GM12891 (cell line): ENCODE measurements around the gene SMPD3.

Experiments used
- PAX5 ChIP-seq: IDR thresholded peaks from 2 replicates; pipeline ENCODE4 v1.6.1; 2011; ENCODE audit warnings: low read length, moderate library complexity, mild to moderate bottlenecking; ENCODE audit not compliant: insufficient read depth, severe bottlenecking
- POLR2A ChIP-seq: IDR thresholded peaks from 2 replicates; pipeline ENCODE4 v1.6.1; 2011; ENCODE audit warnings: low read depth, low read length, control low read depth
- POLR2AphosphoS5 ChIP-seq: IDR thresholded peaks from 2 replicates; pipeline ENCODE4 v1.6.1; 2011; ENCODE audit warnings: low read depth, low read length, control low read depth
- POU2F2 ChIP-seq: IDR thresholded peaks from 2 replicates; pipeline ENCODE4 v1.6.1; 2011; ENCODE audit warnings: low read depth, mild to moderate bottlenecking, control low read depth, low read length, moderate library complexity
- TAF1 ChIP-seq: IDR thresholded peaks from 2 replicates; pipeline ENCODE4 v1.6.1; 2011; ENCODE audit warnings: low read depth, low read length, control low read depth

DNA sequence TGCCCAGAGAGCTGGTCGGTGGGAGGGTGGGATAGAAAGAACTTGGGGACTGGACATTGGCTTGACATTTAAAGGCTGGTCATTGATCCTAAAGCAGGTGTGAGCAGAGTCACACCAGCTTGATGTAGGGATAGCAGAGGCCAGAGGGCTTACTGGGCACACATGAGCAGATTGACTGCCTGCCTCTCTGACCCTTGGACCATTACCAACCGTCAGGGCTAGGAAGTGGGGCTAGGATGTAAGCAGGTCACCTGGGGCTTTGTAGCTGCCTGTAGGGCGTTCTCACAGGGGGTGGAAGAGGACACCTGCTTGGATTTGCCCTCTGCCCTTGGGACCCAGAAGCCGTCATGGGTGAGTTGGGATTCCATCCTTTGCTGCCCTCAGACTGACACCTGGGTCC is 11.1 kb upstream of the SMPD3 start:
- TF ChIP-seq POLR2A (no peak), POLR2AphosphoS5 (no peak), TAF1 (no peak), PAX5 (no peak), POU2F2 (no peak)
